Stromal cell of bone marrow (primary cell): ENCODE data around the gene KIF12.
"Not testable (repeated sequence)": the region's sequence is repeated elsewhere in the genome, so short reads cannot be mapped to it uniquely, and the experiment has no call there.

Experiments
- DNase-seq: peaks from one replicate; pipeline ENCODE4 v3.0.0-alpha.2; 2012; ENCODE audit warnings: low read depth

KIF12 gene

DNA sequence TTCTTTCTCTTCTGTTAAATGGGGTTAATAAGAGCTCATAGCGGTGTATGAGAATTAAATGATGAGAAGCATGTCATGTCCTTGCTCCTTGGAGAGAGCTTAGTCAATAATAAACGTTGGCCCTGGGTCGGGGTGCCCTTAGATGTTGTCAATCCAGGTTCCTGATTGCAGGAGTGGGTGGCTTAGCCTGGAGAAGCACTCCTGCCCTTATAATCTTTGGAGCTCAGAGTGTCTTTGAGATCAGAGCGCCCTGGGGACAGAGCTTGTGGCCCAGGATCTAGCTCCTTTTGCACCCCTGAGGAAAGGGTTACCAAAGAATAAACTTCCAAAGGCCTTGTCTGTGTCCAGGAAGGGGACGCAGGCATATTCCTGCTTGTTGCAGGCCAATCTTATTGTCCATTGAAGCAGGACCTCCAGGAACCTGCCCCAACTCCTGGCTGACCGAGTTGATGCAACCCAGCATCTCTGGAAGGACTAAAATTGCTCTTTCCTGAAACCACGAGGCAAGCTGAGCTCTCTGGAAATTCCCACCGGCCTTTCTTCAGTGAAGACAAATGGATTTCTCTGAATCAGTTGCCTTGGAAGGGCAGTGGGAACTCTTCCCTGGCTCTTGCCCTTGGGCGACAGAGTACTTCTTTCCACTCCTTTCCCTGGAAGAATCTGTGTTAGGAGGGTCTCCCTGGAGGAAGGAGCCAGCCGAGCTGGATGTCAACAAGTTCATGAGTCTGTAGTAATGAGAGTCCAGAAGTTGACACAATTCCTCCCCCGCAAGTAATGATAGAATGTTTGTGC, 14.6 kb downstream of the KIF12 start:
- no peak for DNase-seq

DNA sequence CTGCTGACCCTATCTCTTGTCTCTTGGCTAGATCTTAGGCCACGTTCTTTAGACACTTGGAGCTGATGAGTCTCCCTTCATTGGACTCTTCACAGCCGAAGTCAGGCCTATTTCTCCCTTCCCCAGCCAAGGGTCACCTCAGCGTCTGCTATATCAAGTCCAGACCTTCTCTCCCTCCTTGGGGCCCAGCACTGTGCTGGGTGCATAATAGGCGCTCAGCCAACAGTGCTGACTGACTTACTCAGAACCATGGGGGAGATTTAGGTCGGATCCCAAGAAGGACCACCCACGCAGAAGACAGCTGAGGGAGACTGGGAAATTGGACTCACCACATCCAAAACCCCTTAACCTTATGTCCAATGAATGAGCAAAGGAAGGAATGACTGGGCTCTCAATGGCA, 15.4 kb downstream of the KIF12 start:
- no peak for DNase-seq

DNA sequence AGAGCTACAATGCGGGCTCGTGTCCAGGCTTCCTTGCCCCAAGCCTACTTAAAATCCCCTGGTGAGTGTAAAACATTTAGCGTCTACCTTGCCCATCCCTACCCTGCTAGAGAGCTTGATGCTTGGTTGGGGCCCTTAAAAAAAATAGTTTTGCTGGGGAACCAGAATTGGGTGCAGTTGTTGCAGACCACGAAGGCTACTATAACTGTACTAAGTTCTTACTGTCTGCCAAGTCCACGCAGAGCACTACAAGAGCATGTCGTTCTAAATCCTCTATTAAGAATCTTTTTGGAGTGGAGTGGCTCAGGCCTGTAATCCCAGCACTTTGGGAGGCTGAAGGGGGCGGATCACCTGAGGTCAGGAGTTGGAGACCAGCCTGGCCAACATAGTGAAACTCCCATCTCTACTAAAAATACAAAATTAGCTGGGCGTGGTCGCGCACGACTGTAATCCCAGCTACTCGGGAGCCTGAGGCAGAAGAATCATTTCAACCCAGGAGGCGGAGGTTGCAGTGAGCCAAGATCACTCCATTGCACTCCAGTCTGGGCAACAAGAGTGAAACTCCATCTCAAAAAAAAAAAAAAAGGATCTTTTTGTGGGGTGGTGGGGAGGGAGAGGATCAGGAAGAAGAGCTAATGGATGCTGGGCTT, 16.2 kb downstream of the KIF12 start:
- DNase-seq, result not testable (repeated sequence)

DNA sequence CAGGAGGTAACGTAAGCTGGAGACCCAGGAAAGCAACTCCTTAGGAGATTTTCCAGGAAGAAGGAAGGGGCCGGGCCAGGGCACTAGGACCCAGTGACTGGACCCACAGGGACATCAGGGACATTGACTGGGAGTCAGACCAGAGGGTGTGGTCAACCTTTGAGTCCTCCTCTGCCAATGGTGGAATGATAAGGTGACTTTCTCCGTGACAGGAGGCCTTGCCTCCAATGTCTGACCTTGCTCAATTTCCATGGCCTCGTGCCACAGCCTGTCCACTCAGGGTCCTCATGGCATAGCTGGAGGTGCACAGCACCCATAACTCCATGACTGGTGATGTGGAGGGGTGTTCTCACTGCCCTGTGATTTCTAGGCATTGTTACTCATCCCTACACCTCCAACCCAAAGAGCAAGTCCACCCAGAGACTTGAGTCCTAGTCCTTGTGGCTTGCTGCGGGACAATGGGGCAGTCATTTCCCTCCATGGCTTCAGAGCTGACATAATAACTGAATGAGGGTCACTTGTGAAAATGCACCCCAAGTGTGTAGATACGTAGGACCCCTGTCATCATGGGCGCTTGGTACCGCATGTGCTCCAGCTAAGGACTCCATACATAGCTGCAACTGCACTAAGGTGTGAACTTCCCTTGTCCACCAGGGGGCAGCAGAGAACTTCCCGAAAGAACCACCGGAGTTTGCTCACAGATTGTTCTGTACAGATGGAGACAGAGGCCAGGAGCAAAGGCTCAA, 16.9 kb downstream of the KIF12 start:
- DNase-seq, result peak; percentile 76

DNA sequence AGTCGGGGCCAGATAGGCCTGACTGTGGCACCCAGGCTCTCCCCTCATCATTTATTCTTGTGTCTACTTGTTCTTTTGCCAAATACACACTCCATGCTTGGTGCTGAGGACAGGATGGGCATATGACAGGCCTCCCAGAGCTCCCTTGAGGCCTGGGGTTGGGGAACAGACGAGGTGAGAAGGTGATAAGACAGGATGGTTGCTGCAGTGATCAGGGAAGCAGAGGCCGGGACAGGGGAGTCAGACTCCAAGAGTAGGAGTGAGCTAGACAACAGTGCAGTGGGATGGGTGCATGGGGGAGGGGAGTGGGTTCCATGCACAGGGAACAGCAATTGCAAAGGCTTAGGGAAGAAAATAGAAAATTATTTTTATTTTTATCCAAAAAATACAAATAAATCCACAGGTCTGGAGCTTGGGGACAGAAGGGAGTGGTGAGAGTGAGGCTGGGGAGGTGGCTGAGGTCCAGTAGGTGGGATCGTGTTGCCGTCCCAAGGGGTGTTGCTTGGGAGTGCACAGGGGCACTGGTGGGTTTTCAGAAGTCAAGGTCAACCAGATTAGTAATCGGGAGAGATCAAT, 17.6 kb downstream of the KIF12 start:
- DNase-seq, result no peak

DNA sequence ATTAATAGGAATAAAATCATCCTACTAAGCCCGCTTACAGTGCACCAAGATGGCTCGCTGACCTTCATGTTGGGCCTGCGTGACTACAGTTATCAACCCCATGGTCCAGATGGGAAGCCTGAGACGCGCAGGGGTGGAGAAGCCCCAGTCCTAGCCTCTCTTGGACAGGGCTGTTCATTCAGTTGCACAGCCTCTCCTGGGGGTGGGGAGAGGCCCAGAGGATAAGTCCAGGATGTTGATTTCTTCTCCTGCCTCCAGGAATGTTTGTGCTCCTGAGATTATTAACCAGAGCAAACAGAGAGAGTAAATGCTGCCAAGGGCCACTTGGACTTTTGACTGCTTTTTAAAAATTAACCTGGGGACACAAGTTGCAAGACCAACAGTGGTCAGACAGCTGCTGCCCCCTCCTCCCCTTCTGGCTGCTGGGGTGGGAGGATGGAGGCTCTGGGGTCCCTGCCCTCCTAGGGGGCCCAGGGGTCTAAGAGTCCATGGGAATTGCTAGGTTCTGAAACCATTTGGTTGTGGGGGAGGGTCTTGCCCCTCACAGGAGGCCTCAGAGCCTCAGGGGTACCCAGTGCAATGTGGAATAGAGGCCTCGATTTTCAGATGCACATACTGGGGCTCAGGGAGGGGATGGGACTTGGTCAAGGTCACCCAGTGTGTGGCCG, 18.2 kb downstream of the KIF12 start:
- no peak for DNase-seq

DNA sequence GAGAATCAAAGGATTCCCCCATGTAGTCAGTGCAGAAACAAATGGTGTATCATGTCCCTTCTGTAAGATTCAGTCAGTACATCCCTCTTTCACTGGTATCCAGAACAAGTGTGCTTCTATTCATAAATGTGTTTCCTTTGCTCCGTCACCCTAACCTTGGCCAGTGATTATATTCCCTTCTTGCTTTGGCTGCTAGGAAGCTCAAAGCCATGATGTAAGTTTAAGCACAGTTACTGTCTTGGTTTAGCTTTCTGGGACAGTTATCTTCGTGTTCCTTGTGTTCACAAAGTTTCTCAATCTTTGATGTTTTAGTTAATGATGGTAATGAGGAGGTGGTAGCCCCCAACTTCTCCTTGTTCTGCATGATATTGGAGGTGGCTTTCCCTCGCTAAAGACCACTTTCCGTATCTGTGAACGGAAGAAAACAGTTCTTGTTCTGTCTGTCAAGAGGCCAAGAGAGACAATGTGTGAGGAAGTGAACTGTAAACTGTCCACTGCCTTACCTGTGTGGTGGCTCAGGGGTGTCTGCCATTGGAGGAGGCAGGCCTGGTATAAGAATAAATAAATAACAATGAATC, 18.8 kb downstream of the KIF12 start:
- DNase-seq, result no peak

DNA sequence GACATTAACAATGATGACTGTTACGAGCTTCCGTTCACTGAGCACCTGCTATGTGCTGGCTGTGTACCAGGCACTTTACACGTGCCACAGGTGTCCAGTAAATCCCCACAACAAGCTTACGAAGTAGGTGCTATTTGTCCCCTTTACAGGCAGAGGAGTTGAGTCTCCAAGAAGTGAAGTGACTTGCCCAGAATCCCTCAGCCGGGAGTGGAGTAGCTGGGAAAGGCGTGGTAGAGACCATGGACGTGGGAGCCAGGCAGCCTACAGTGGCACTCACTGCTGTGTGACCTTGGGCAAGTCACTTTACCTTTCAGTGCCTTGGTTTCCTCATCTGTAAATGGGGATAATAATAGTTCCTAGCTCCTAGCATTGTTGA, 20.3 kb downstream of the KIF12 start:
- DNase-seq, result no peak

DNA sequence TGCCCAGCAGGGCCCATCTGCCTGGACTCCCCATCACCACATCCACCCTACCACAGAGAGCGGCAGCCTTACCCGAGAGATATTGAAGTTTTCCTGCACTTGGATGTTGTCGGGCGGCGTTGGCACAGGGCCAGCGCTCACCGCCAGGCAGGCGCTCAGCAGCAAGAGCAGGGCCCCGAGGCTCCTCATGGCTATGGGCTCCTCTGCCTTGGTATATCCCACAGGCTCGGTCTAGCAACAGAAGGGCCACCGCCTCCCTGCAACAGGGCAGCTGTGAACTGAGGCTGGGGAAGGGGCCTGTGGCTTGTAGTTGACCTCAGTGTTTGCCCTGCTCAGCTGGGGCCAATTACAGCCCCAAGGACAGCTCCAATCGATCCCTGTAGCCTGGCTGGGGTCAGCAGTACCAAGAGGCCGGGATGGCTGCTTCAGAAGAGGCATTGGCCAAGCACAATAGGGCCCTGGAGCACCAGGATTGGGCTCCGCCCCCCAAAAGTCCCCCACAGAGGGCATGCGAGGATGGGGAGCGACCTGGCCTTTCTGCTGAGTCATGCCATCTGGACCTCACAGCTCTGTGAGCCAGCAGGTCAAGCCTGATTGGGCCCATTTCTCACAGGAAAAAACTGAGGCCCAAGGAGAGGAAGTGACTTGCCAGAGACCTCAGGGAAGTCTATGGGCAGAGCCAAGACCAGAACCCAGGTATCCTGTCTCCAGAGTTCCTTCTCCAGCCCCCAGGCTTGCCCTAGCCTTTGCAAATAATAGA, 20.9 kb downstream of the KIF12 start, which contains the start of gene AMBP:
TSS of gene AMBP (minus strand) at position 280 of the 760 bp plus-strand sequence. CDS start at position 189, 91 bp downstream.
- DNase-seq, result no peak

DNA sequence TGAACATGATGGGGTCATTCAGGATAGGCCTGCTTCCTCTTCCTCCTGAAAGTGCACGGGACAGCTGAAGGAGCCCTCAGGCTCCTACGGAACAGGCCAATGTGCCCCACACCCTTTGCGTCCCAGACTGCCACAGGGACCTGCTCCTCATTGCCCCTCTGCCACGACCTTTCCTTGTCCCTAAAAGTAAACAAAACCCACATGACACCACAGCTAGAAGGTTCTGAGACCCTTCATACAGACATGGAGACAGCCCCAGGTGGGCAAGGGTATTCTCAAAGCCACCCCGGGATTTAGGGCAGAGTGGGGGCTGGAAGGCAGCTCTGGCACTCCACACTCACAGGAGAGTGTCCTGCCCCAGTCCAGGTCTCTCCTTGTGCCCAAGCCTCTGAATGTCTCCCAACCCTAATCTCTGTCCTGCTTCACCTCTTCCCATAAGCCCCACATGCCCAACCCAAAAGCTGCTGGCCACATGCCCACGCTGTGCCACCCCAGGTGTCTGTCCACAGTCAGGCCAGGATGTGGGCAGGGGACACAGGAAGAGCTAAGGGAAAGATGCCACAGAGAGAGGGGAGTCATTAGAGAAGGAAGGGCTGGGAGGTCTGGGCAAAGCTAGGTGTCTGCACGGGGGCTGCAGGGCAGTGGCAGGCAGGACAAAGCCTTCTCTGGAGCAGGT, 21.8 kb downstream of the KIF12 start:
- DNase-seq, result no peak

DNA sequence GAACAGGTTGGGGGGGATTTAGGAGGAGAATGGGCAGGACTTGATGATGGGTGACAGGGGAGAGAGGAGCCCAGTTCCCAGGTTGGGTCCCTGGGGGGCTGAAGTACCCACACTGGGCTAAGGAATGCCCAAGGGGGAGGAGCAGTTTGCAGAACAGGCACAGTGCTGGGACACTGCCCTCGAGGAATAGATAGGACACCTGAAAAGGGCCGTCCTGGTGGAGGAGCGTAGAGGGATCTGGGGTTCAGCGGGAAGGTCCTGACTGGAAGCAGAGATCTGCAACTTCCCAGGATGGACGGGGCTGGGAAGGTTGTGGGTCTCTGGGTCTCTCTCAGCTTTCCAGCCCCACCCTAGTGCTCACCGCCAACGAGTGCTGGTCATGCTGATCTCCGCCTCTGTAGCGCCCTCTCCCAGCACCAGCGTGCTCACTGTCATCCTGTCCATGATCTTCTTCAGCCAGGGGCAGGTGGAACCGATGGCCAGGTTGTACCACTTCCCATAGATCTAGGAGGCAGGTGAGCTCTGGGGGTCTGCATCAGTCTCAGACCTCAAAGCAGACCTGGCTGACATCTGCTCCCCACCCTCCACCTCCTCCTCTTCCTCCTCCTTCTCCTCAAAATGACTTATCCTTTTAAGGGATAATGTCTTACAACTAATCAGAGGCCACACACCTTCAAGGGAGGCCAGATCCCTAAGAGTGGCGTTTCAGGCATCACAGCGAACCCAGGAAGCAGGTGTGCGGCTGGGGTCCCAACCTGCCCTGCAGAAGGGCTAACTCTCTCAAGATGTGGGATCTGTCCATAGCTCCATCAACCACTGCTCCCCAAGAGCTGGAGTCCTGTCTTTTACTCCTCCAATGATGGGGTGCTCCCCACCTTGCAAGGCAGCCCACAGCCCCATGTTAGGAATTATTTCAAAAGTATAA, 22.6 kb downstream of the KIF12 start:
- DNase-seq, result no peak

DNA sequence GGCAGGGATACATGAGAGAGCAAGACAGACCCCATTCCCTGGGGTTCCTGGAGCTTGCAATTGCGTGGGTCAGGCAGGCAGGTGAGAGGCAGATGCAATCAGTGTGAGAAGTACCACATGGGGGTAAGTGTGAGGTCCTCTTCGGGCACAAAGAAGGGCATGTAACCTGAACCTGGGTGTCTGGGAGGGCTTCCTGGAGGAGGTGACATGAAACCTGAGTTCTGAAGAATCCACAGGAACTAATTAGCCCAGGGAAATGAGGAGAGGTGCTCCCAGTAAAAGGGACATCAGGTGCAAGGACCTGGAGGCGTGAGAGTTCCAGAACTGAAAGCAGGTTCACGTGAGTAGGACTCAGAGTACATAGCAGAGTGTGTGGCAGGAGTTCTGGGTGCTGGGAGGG, 23.5 kb downstream of the KIF12 start:
- DNase-seq, result no peak

DNA sequence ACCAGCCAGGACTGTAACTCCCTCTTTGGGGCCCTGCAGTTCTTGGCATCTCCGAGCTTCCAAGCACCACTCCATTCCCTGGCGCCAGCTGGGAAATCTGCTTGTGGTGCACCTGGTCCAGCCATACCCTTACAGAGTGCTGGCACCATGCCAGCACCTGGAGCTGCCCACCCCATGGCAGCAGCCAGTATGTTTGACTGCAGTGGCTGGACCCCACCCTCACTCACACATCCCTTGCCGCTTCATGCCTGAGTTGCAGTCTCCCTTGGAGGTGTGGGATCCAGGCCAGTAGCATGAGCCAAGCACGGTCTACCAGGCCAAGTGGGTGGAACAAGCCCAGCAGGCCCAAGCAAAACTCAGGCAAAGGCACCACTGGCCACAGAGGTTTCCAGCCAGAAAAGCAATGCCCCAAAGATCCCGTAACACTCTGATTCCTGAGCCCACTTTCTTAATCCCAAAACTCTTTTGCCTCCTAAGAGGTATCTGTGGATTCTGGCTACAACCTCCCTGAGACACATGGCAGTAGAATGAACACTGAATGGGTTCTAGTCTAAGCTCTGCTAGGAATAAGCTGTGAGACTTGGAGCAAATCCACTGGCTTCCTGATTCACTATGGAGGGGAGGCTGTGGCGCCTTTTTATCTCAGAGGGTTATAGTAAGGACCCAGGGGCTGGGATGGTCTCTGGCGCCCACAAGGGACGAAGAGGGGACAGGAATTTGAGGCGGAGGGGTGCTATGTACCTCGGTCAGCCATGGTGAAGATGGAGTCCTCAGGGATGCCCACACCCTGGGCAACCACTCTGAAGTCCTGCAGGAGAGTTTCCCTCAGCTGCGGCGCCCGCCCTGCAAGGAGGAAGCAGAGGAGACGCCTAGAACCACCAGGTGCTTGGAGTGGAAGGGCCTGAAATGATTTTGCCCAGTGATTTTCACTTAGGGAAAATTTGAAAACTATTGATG, 26.6 kb downstream of the KIF12 start:
- DNase-seq, result peak; percentile 43

DNA sequence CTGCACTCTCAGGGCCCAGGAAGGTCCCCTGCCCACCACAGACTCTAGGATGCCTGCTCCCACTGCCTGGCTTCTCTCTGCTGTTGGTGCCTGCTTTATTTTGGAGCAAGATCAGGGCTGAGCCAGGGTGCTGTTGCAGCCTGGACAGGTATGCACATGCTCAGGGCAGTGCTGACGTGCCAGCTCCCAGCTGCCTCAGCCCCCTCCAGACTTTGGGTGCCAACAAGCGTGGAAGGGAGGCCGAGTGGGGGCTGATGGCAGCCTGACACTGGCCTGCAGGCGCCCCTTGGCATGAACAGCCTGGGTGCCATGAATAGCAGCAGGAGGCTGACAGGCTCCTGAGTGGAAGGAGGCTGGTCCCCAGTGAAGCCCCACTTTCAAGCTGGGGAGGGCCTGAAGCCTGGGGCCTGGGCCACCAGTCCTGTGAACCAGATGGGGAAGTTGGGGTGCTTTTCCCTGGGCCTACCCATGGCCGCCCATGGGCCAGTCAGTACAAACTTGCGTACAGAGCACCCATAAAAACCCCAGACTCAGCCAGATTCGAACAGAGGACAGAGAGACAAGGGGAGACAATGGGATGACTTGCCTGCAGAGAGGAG, 27.8 kb downstream of the KIF12 start:
- no peak for DNase-seq

DNA sequence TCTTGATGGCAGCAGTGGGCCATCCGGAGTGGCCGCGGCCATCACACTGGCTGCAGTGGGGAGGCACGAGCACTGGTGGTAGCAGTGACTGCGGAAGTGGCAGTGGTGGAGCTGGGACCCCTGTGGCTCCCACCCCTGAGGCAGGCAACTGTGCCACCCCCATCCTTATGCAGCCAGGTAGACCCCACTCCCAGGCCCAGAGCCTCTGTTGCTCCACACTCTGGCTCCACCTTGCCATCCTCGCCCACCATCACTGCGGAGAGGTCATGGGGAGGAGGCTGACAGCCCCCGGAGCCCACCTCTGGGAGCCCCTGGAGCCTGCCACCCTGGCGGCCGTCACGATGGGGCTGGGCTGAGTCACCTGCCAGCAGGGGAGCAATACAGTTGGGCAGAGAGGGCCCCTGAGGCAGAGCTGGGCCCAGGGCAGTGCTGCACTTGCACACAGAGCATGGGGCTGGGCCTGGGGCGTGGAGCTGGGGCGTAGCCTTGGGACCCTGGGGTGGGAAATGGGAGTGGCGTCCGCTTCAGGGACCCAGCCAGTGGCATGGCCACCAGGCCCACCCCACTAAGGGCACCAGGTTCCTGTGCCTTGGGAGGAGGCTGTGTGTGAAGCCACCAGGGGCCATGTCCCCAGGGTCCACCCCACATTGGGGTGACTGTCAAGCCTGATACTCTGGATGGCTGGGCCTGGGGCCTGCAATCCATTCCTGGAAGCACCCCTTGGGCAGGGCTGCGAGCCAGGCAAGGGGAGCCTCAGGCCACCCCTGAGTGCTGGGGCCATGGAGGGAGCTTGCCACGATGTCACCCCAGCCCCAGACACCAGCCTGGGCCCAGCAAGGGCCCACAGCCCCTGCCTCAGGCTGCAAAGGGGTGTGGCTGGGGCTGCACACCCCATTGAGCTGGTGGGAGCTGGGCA, 28.6 kb downstream of the KIF12 start:
- DNase-seq, result no peak

DNA sequence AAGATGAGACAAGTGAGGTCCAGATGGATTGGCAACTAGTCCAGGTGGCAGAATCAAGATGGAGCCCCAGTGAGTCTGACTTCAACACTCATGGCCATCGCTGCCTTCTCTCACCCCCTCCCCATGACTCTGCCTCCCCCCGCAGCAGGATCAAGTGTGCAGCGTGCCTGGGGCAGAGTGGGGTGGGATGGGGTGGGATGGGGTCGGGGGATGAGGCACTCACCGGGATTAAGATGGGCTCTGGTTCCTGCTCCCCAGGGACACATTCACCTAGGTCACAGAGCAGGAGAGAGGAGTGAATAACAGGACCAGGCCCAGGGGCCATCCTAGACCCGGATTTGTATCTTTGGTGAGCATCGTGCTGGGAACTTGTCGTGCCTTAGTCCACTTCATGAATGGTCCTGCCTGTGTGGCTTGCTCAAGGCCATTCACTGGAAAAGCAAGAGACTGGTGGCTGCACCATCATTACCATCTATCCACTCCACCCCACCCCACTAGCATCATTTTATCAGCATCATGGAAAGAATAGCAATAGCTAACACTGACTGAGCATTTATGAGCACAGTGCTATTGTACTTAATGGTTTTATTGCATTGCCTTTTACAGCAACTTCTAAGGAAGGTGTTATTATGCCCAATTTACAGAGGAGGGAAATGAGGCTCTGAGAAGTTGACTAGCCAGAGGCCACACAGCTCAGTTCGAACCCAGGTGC, 29.5 kb downstream of the KIF12 start:
- no peak for DNase-seq
